ENCODE data around the gene WDSUB1.

The WDSUB1 gene

GRCh38 chr2:159285929-159286708 lies at the start of gene WDSUB1:
WDSUB1 (minus strand) TSS chr2:159286703; CDS start chr2:159283069, 3,634 bp downstream.
- peak; percentile 62 for DNase-seq

- no peak for DNase-seq
Measured at GRCh38 chr2:159326569-159327255, 40.2 kb upstream of the WDSUB1 start.

- DNase-seq, result no peak
Measured at GRCh38 chr2:159322419-159322818, 35.9 kb upstream of the WDSUB1 start.

- no peak for DNase-seq
Measured at GRCh38 chr2:159317392-159318088, 31.0 kb upstream of the WDSUB1 start.

GRCh38 chr2:159307942-159308341 lies 21.4 kb upstream of the WDSUB1 start:
- DNase-seq, result no peak

GRCh38 chr2:159300586-159300985 lies 14.1 kb upstream of the WDSUB1 start:
- no peak for DNase-seq

GRCh38 chr2:159298967-159299366 lies 12.5 kb upstream of the WDSUB1 start:
- DNase-seq, result no peak

GRCh38 chr2:159297042-159297707 lies 10.7 kb upstream of the WDSUB1 start:
- DNase-seq, result peak; percentile 30

- no peak for DNase-seq
Measured at GRCh38 chr2:159292157-159292556, 5.7 kb upstream of the WDSUB1 start.

- peak; percentile 37 for DNase-seq
Measured at GRCh38 chr2:159290289-159290907, 3.9 kb upstream of the WDSUB1 start.

- DNase-seq, result no peak
Measured at GRCh38 chr2:159287733-159288132, 1.2 kb upstream of the WDSUB1 start.

- DNase-seq, result peak; percentile 88
Measured at GRCh38 chr2:159286709-159287441, 372 bp upstream of the WDSUB1 start.

GRCh38 chr2:159285433-159285832 lies 1.1 kb downstream of the WDSUB1 start:
- no peak for DNase-seq

GRCh38 chr2:159283529-159283928 lies 3.0 kb downstream of the WDSUB1 start:
- DNase-seq, result no peak

- DNase-seq, result no peak
Measured at GRCh38 chr2:159281002-159281401, 5.5 kb downstream of the WDSUB1 start.

GRCh38 chr2:159279700-159280099 lies 6.8 kb downstream of the WDSUB1 start:
- DNase-seq, result no peak

- no peak for DNase-seq
Measured at GRCh38 chr2:159275111-159275510, 11.4 kb downstream of the WDSUB1 start.

- no peak for DNase-seq
Measured at GRCh38 chr2:159272156-159272555, 14.3 kb downstream of the WDSUB1 start.

- DNase-seq, result no peak
Measured at GRCh38 chr2:159270744-159271379, 15.6 kb downstream of the WDSUB1 start.

- DNase-seq, result no peak
Measured at GRCh38 chr2:159267921-159268320, 18.6 kb downstream of the WDSUB1 start.

GRCh38 chr2:159266554-159266953 lies 19.9 kb downstream of the WDSUB1 start:
- no peak for DNase-seq
